SK-N-SH (cell line): ENCODE measurements around the gene PFKP. TPM values are rescaled to one million over a fixed set of nuclear protein-coding genes. Genes with fewer than 3 reads are reported as not detected.

Experiments
- CTCF ChIA-PET: fragments of 300-600, 350-600 bp; formaldehyde crosslinking; extraction: SDS; loops from one replicate; lab custom pipeline; 2021; lab: Yijun Ruan, JAX
- POLR2A ChIA-PET: fragments of 350-600 bp; sonication (Branson Sonifier 250); formaldehyde crosslinking; extraction: SDS; loops from one replicate; lab custom pipeline; 2020; ENCODE audit warnings: antibody characterized with exemption, inconsistent platforms; lab: Yijun Ruan, JAX
- DNase-seq: peaks from one replicate; pipeline ENCODE4 v3.0.0; 2012
- H2AFZ ChIP-seq: fragments of 200-600 bp; sonication (generic); 2 replicates; pipeline ENCODE4 v1.8.1; 2016; ENCODE audit warnings: antibody characterized with exemption, mild to moderate bottlenecking, low read depth
- H3F3A ChIP-seq: fragments of 200-600 bp; sonication (generic); replicated peaks from 2 replicates; pipeline ENCODE3; 2016; ENCODE audit warnings: antibody characterized with exemption, mild to moderate bottlenecking; ENCODE audit not compliant: insufficient read depth
- H3K27ac ChIP-seq, 2 experiments: fragments of 200-500 bp in 1 of 2; fragments of 200-600 bp in 1 of 2; sonication (Bioruptor generic) in 1 of 2; sonication (generic), shearing (Covaris generic) in 1 of 2; 2 replicates each; pipeline versions ENCODE4 v1.5.1 to v1.6.1; 2014 to 2016; ENCODE audit warnings: low read depth in 2 of 2, inconsistent platforms in 1 of 2, low read length in 1 of 2, mild to moderate bottlenecking in 1 of 2, mixed read lengths in 1 of 2
- H3K27me3 ChIP-seq: fragments of 200-600 bp; sonication (generic), shearing (Covaris generic); 2 replicates; pipeline ENCODE4 v1.6.1; 2016; ENCODE audit warnings: mixed run types; ENCODE audit not compliant: insufficient read depth
- H3K36me3 ChIP-seq, 2 experiments: fragments of 200-500 bp in 1 of 2; fragments of 200-600 bp in 1 of 2; sonication (Bioruptor generic) in 1 of 2; sonication (generic) in 1 of 2; replicated peaks in 1 of 2; 2 replicates each; pipeline versions ENCODE3 to v1.5.1; 2014 to 2016; ENCODE audit warnings: low read length in 1 of 2, mild to moderate bottlenecking in 1 of 2; ENCODE audit not compliant: insufficient read depth in 2 of 2, control insufficient read depth in 1 of 2
- H3K4me1 ChIP-seq, 2 experiments: fragments of 200-500 bp in 1 of 2; fragments of 200-600 bp in 1 of 2; sonication (Bioruptor generic) in 1 of 2; sonication (generic), shearing (Covaris generic) in 1 of 2; 2 replicates each; pipeline versions ENCODE4 v1.5.1 to v1.6.1; 2014 to 2016; ENCODE audit warnings: low read depth in 1 of 2, low read length in 1 of 2, mixed run types in 1 of 2; ENCODE audit not compliant: insufficient read depth in 2 of 2, control insufficient read depth in 1 of 2
- H3K4me2 ChIP-seq: fragments of 200-600 bp; sonication (generic), shearing (Covaris generic); 2 replicates; pipeline ENCODE4 v1.6.1; 2017; ENCODE audit warnings: mixed run types
- H3K4me3 ChIP-seq, 2 experiments: fragments of 200-500 bp in 1 of 2; fragments of 200-600 bp in 1 of 2; sonication (Bioruptor generic) in 1 of 2; sonication (generic), shearing (Covaris generic) in 1 of 2; 2 replicates each; pipeline versions ENCODE4 v1.5.1 to v1.8.1; 2014 to 2016; ENCODE audit warnings: low read depth in 2 of 2, inconsistent platforms in 1 of 2, low read length in 1 of 2, mild to moderate bottlenecking in 1 of 2, mixed read lengths in 1 of 2, moderate library complexity in 1 of 2
- H3K79me2 ChIP-seq: fragments of 200-600 bp; sonication (generic); 2 replicates; pipeline ENCODE4 v1.8.1; 2017; ENCODE audit warnings: mild to moderate bottlenecking; ENCODE audit not compliant: insufficient read depth
- H3K9ac ChIP-seq: fragments of 200-600 bp; sonication (generic); 2 replicates; pipeline ENCODE4 v1.6.1; 2017; ENCODE audit warnings: mixed run types
- H3K9me2 ChIP-seq: fragments of 200-600 bp; sonication (generic); 2 replicates; pipeline ENCODE4 v1.6.1; 2017; ENCODE audit warnings: mixed run types
- H3K9me3 ChIP-seq: fragments of 200-600 bp; sonication (generic); 2 replicates; pipeline ENCODE4 v1.6.1; 2017; ENCODE audit warnings: mixed run types, mild to moderate bottlenecking, moderate library complexity
- H4K20me1 ChIP-seq: fragments of 200-600 bp; sonication (generic); 2 replicates; pipeline ENCODE4 v1.6.1; 2017; ENCODE audit warnings: mild to moderate bottlenecking, mixed run types; ENCODE audit not compliant: insufficient read depth
- ELF1 ChIP-seq: IDR thresholded peaks from 2 replicates; pipeline ENCODE4 v1.4.0; 2012
- EZH2phosphoT487 ChIP-seq: fragments of 200-600 bp; sonication (generic); IDR thresholded peaks from 2 replicates; pipeline ENCODE4 v1.6.1; 2017; ENCODE audit warnings: low read depth, mixed run types, mild to moderate bottlenecking, antibody characterized with exemption, moderate library complexity, borderline replicate concordance
- FOSL2 ChIP-seq: IDR thresholded peaks from 2 replicates; pipeline ENCODE4 v1.4.0; 2012; ENCODE audit warnings: low read depth, mild to moderate bottlenecking, moderate library complexity, borderline replicate concordance
- FOXJ3 ChIP-seq: sonication (generic); formaldehyde crosslinking; IDR thresholded peaks from 2 replicates; pipeline ENCODE4 v1.5.1; 2020; ENCODE audit warnings: mild to moderate bottlenecking, missing genetic modification reagents
- FOXM1 ChIP-seq: IDR thresholded peaks from 2 replicates; pipeline ENCODE4 v1.4.0; 2012; ENCODE audit warnings: low read depth, mild to moderate bottlenecking
- GABPA ChIP-seq: IDR thresholded peaks from 2 replicates; pipeline ENCODE4 v1.4.0; 2012; ENCODE audit warnings: low read depth, mild to moderate bottlenecking
- MEF2A ChIP-seq: IDR thresholded peaks from 2 replicates; pipeline ENCODE4 v1.4.0; 2012; ENCODE audit warnings: low read depth, borderline replicate concordance
- NFIC ChIP-seq: IDR thresholded peaks from 2 replicates; pipeline ENCODE4 v1.4.0; 2012; ENCODE audit warnings: borderline replicate concordance
- NRF1 ChIP-seq: IDR thresholded peaks from 2 replicates; pipeline ENCODE4 v1.6.1; 2012; ENCODE audit warnings: low read depth, mild to moderate bottlenecking, low read length
- RAD21 ChIP-seq: IDR thresholded peaks from 2 replicates; pipeline ENCODE4 v1.6.1; 2012; ENCODE audit warnings: mild to moderate bottlenecking, low read length
- RXRA ChIP-seq: IDR thresholded peaks from 2 replicates; pipeline ENCODE4 v1.4.0; 2012; ENCODE audit warnings: low read depth, mild to moderate bottlenecking, borderline replicate concordance
- SMC3 ChIP-seq: IDR thresholded peaks from 2 replicates; pipeline ENCODE4 v1.6.1; 2012; ENCODE audit warnings: low read depth, low read length, improper control_type of control experiment
- TAF1 ChIP-seq: IDR thresholded peaks from 2 replicates; pipeline ENCODE4 v1.6.1; 2012; ENCODE audit warnings: low read depth, mild to moderate bottlenecking, low read length, moderate library complexity, borderline replicate concordance
- TCF12 ChIP-seq: IDR thresholded peaks from 2 replicates; pipeline ENCODE4 v1.4.0; 2012
- TEAD4 ChIP-seq: IDR thresholded peaks from 2 replicates; pipeline ENCODE4 v1.4.0; 2012; ENCODE audit warnings: mild to moderate bottlenecking, borderline replicate concordance; ENCODE audit not compliant: insufficient read depth
- YY1 ChIP-seq: IDR thresholded peaks from 2 replicates; pipeline ENCODE4 v1.4.0; 2012; ENCODE audit warnings: low read depth, mild to moderate bottlenecking
- WGBS: methylation state at CpG from one replicate; pipeline ENCODE4 v1.1.6; 2017; ENCODE audit warnings: low lambda C conversion rate; 5-methylcytosine and 5-hydroxymethylcytosine counted together
- polyA plus RNA-seq, 3 experiments: library from polyadenylated mRNA; depleted of rRNA; stranded (reverse); fragments of >200 nt; gene quantifications; 2 replicates each; pipeline ENCODE4 v1.2.3, GENCODE V29; 2012
- TF ChIP-seq, protein P1 (sequence below): fragments of 200-600 bp; sonication (generic); IDR thresholded peaks from 2 replicates; pipeline ENCODE4 v1.6.1; 2017; ENCODE audit warnings: antibody characterized with exemption, mild to moderate bottlenecking, moderate library complexity
- TF ChIP-seq, protein P2 (sequence below): IDR thresholded peaks from 2 replicates; pipeline ENCODE4 v1.4.0; 2012; ENCODE audit warnings: low read depth, borderline replicate concordance
- TF ChIP-seq, protein P3 (sequence below): IDR thresholded peaks from 2 replicates; pipeline ENCODE4; 2012
- TF ChIP-seq, protein P4 (sequence below): fragments of 150-350 bp; IDR thresholded peaks from 2 replicates; pipeline ENCODE4 v1.6.1; 2016; ENCODE audit warnings: mild to moderate bottlenecking, low read depth, low read length
- TF ChIP-seq, protein P5 (sequence below): IDR thresholded peaks from 2 replicates; pipeline ENCODE4 v1.4.0; 2012; ENCODE audit warnings: low read depth, borderline replicate concordance

The PFKP gene
- polyA plus RNA-seq, 1 of the 3 experiments (the other 2 are of a cell fraction), result 175 TPM

DNA sequence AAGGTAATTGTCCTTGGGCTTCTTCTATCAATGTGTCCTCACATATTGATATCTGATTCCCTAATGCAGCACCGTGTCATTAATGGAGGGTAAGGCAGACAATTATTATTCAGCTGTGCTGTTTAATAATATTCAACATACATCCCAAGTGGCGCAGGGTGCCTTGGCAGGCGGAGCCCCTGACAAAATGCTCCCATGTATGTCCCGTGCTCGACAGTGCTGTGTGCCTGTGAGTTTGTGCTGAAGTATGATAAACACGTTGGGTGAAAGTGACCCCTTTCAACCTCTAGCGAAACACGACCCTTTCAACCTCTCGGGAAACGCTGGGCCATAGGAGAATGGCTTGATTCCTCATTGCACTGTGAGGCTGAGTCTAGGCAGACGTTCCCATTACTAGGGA is 31.3 kb downstream of the PFKP start:
- Histone ChIP-seq H3K27me3 (no peaks in the 10 kb centered on the region), H3K27ac (0 out of 4 replicates have a peak overlapping the region, but pooled peaks of 1 of the 2 experiments have one; percentile 3), H4K20me1 (no peaks in the 10 kb centered on the region), H3K4me2 (no peak overlapping the region), H3F3A (peaks cover 29% of the 10 kb centered on the region), H2AFZ (no peak overlapping the region), H3K4me3 (no peak overlapping the region), H3K4me1 (peaks cover 14 to 28% of the 10 kb centered on the region in 2 experiments), H3K9ac (no peak overlapping the region), H3K9me3 (no peaks in the 10 kb centered on the region), H3K79me2 (peaks cover 77% of the 10 kb centered on the region), H3K9me2 (no peaks in the 10 kb centered on the region), H3K36me3 (peaks cover 22 to 31% of the 10 kb centered on the region in 2 experiments)
- WGBS, result 89% methylated on average over 11 of the region's 11 CpGs
- ChIA-PET CTCF (no interaction called here), POLR2A (no interaction called here)
- TF ChIP-seq, protein P1, sequence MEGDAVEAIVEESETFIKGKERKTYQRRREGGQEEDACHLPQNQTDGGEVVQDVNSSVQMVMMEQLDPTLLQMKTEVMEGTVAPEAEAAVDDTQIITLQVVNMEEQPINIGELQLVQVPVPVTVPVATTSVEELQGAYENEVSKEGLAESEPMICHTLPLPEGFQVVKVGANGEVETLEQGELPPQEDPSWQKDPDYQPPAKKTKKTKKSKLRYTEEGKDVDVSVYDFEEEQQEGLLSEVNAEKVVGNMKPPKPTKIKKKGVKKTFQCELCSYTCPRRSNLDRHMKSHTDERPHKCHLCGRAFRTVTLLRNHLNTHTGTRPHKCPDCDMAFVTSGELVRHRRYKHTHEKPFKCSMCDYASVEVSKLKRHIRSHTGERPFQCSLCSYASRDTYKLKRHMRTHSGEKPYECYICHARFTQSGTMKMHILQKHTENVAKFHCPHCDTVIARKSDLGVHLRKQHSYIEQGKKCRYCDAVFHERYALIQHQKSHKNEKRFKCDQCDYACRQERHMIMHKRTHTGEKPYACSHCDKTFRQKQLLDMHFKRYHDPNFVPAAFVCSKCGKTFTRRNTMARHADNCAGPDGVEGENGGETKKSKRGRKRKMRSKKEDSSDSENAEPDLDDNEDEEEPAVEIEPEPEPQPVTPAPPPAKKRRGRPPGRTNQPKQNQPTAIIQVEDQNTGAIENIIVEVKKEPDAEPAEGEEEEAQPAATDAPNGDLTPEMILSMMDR, result no peak
- DNase-seq, result no peak

DNA sequence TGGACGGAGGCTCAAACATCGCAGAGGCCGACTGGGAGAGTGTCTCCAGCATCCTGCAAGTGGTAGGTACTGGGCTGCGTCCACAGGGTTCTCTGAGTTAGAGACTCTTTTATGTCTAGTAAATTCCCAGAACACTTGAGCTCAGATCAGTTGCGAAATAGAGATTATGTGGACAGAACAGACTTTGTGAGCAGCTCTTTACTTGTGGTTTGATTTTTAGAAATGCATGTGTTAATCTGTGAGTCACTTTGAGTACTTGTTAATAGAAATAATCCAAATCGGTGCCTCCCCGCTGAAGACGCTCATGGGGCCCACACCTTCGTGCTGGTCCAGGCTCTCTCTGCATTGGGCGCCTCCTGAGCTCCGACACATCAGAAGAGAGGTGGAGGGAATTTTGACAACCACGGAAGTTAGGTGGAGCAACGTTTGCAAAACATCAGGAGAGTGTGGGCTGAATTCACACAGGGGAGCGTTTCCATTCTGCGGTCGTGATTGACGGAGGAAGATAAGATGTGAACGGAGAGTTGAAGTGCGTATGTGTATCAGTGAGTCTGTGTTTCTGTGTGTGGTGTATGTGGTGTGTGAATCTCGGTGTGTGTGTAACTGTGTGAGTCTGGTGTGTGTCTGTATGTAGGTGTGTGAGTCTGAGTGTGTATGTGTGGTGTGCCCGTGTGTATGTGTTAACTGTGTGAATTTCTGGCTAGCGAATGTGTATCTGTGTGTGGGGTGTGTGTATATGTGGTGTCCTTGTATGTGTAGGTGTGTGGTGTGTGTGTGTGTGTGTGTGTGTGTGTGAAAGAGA is 32.1 kb downstream of the PFKP start:
- Histone ChIP-seq H3K9me2 (no peaks in the 10 kb centered on the region), H2AFZ (no peak overlapping the region), H3K79me2 (peaks cover 77% of the 10 kb centered on the region), H3K9ac (no peak overlapping the region), H3K4me2 (no peak overlapping the region), H3K27me3 (no peaks in the 10 kb centered on the region), H3K27ac (0 out of 4 replicates have a peak overlapping the region, but pooled peaks of 1 of the 2 experiments have one; percentile 3), H4K20me1 (no peaks in the 10 kb centered on the region), H3K4me3 (no peak overlapping the region), H3K36me3 (peaks cover 30 to 39% of the 10 kb centered on the region in 2 experiments), H3F3A (peaks cover 24% of the 10 kb centered on the region), H3K4me1 (peaks cover 8 to 20% of the 10 kb centered on the region in 2 experiments), H3K9me3 (no peaks in the 10 kb centered on the region)
- no peak for DNase-seq
- TF ChIP-seq, protein P2, sequence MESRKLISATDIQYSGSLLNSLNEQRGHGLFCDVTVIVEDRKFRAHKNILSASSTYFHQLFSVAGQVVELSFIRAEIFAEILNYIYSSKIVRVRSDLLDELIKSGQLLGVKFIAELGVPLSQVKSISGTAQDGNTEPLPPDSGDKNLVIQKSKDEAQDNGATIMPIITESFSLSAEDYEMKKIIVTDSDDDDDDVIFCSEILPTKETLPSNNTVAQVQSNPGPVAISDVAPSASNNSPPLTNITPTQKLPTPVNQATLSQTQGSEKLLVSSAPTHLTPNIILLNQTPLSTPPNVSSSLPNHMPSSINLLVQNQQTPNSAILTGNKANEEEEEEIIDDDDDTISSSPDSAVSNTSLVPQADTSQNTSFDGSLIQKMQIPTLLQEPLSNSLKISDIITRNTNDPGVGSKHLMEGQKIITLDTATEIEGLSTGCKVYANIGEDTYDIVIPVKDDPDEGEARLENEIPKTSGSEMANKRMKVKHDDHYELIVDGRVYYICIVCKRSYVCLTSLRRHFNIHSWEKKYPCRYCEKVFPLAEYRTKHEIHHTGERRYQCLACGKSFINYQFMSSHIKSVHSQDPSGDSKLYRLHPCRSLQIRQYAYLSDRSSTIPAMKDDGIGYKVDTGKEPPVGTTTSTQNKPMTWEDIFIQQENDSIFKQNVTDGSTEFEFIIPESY, result no peak
- TF ChIP-seq, protein P3, sequence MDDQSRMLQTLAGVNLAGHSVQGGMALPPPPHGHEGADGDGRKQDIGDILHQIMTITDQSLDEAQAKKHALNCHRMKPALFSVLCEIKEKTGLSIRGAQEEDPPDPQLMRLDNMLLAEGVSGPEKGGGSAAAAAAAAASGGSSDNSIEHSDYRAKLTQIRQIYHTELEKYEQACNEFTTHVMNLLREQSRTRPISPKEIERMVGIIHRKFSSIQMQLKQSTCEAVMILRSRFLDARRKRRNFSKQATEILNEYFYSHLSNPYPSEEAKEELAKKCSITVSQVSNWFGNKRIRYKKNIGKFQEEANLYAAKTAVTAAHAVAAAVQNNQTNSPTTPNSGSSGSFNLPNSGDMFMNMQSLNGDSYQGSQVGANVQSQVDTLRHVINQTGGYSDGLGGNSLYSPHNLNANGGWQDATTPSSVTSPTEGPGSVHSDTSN, result no peak
- TF ChIP-seq YY1, result no peak
- no peak for TF ChIP-seq SMC3
- TF ChIP-seq TAF1, result no peak
- TF ChIP-seq TEAD4, result no peak
- TF ChIP-seq, protein P4, sequence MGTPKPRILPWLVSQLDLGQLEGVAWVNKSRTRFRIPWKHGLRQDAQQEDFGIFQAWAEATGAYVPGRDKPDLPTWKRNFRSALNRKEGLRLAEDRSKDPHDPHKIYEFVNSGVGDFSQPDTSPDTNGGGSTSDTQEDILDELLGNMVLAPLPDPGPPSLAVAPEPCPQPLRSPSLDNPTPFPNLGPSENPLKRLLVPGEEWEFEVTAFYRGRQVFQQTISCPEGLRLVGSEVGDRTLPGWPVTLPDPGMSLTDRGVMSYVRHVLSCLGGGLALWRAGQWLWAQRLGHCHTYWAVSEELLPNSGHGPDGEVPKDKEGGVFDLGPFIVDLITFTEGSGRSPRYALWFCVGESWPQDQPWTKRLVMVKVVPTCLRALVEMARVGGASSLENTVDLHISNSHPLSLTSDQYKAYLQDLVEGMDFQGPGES, result no peak
- TF ChIP-seq MEF2A, result no peak
- TF ChIP-seq TCF12, result no peak
- no peak for TF ChIP-seq FOXM1
- no peak for TF ChIP-seq NFIC
- no peak for TF ChIP-seq FOSL2
- TF ChIP-seq, protein P5, sequence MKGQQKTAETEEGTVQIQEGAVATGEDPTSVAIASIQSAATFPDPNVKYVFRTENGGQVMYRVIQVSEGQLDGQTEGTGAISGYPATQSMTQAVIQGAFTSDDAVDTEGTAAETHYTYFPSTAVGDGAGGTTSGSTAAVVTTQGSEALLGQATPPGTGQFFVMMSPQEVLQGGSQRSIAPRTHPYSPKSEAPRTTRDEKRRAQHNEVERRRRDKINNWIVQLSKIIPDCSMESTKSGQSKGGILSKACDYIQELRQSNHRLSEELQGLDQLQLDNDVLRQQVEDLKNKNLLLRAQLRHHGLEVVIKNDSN, result no peak
- no peak for TF ChIP-seq EZH2phosphoT487
- TF ChIP-seq GABPA, result no peak
- no peak for TF ChIP-seq RXRA
- TF ChIP-seq RAD21, result no peak
- TF ChIP-seq ELF1, result no peak
- TF ChIP-seq FOXJ3 (CRISPR knock-in tag), result no peak
- TF ChIP-seq NRF1, result no peak
- ChIA-PET CTCF (no interaction called here), POLR2A (no interaction called here)
- WGBS, result 92% methylated on average over 22 of the region's 22 CpGs
